CD4-positive, alpha-beta memory T cell (primary cell): ENCODE measurements around the gene CALN1. TPM values are rescaled to one million over a fixed set of nuclear protein-coding genes. Genes with fewer than 3 reads are reported as not detected.

Source experiments
- CTCF ChIA-PET: fragments of 350-600 bp; sonication (Branson Sonifier 250); formaldehyde crosslinking; loops from one replicate; lab custom pipeline; 2021; ENCODE audit warnings: inconsistent platforms; ENCODE audit not compliant: partially characterized antibody; lab: Charles Lee
- POLR2A ChIA-PET: fragments of 350-600 bp; sonication (Branson Sonifier 250); formaldehyde crosslinking; loops from one replicate; lab custom pipeline; 2021; ENCODE audit not compliant: partially characterized antibody; lab: Charles Lee
- DNase-seq, 5 donors: peaks; one replicate each; pipeline versions ENCODE4 v3.0.0 to v3.0.0-alpha.2; 2020 to 2022; ENCODE audit warnings: mixed read lengths in 1 of 5
- H3K27ac ChIP-seq: one replicate; pipeline ENCODE4 v1.7.0; 2013; ENCODE audit warnings: low read depth, low read length
- H3K27me3 ChIP-seq: 2 replicates; pipeline ENCODE4 v1.7.0; 2013; ENCODE audit warnings: mild to moderate bottlenecking, low read length, moderate library complexity; ENCODE audit not compliant: insufficient read depth
- H3K36me3 ChIP-seq: 2 replicates; pipeline ENCODE4 v1.7.0; 2013; ENCODE audit warnings: mild to moderate bottlenecking, low read length, moderate library complexity; ENCODE audit not compliant: insufficient read depth
- H3K4me1 ChIP-seq: 2 replicates; pipeline ENCODE4 v1.7.0; 2013; ENCODE audit warnings: mild to moderate bottlenecking, low read length, moderate library complexity; ENCODE audit not compliant: insufficient read depth
- H3K4me3 ChIP-seq, 2 donors: one replicate each; pipeline ENCODE4 v1.7.0; 2013; ENCODE audit warnings: low read length in 2 of 2, mild to moderate bottlenecking in 1 of 2
- H3K9me3 ChIP-seq, 2 donors: one replicate each; pipeline ENCODE4 v1.7.0; 2013; ENCODE audit warnings: low read length in 2 of 2, control low read depth in 1 of 2; ENCODE audit not compliant: control insufficient read depth in 1 of 2
- H3K27ac Mint-ChIP-seq, 7 donors: one replicate each; pipeline ENCODE4 v1.8.0; 2020 to 2021; ENCODE audit warnings: mixed read lengths in 7 of 7, mild to moderate bottlenecking in 6 of 7, inconsistent platforms in 3 of 7, moderate library complexity in 3 of 7
- H3K27me3 Mint-ChIP-seq, 2 donors: one replicate each; pipeline ENCODE4 v1.8.0; 2020 to 2021; ENCODE audit warnings: mixed read lengths in 2 of 2
- H3K36me3 Mint-ChIP-seq, 2 donors: one replicate each; pipeline ENCODE4 v1.8.0; 2020 to 2021; ENCODE audit warnings: mixed read lengths in 2 of 2, inconsistent platforms in 1 of 2, mild to moderate bottlenecking in 1 of 2
- H3K4me1 Mint-ChIP-seq, 4 donors: one replicate each; pipeline ENCODE4 v1.8.0; 2020 to 2021; ENCODE audit warnings: mixed read lengths in 4 of 4, mild to moderate bottlenecking in 1 of 4
- H3K4me3 Mint-ChIP-seq, 8 donors: one replicate each; pipeline ENCODE4 v1.8.0; 2020 to 2021; ENCODE audit warnings: mixed read lengths in 8 of 8, mild to moderate bottlenecking in 7 of 8, moderate library complexity in 6 of 8, inconsistent platforms in 3 of 8
- H3K9me3 Mint-ChIP-seq, 8 donors: one replicate each; pipeline ENCODE4 v1.8.0; 2020 to 2021; ENCODE audit warnings: mixed read lengths in 8 of 8, mild to moderate bottlenecking in 5 of 8, inconsistent platforms in 3 of 8, moderate library complexity in 1 of 8
- intact Hi-C: fragments of 100-400 bp; cut with micrococcal nuclease; formaldehyde crosslinking; loops from one replicate; pipeline ENCODE4 v1.15.1; 2023
- polyA plus RNA-seq, 2 donors: library from polyadenylated mRNA; unstranded; fragments of 300-500 nt; fragmentation: Illumina TruSeq; gene quantifications; one replicate each; pipeline ENCODE4 v1.2.3, GENCODE V29; 2021
- total RNA-seq, 2 experiments: library from RNA; stranded (reverse); gene quantifications; one replicate each; pipeline ENCODE4 v1.2.3, GENCODE V29; 2021

CALN1 gene
- total and polyA plus RNA-seq, 4 experiments from 2014 or later: not detected

DNA sequence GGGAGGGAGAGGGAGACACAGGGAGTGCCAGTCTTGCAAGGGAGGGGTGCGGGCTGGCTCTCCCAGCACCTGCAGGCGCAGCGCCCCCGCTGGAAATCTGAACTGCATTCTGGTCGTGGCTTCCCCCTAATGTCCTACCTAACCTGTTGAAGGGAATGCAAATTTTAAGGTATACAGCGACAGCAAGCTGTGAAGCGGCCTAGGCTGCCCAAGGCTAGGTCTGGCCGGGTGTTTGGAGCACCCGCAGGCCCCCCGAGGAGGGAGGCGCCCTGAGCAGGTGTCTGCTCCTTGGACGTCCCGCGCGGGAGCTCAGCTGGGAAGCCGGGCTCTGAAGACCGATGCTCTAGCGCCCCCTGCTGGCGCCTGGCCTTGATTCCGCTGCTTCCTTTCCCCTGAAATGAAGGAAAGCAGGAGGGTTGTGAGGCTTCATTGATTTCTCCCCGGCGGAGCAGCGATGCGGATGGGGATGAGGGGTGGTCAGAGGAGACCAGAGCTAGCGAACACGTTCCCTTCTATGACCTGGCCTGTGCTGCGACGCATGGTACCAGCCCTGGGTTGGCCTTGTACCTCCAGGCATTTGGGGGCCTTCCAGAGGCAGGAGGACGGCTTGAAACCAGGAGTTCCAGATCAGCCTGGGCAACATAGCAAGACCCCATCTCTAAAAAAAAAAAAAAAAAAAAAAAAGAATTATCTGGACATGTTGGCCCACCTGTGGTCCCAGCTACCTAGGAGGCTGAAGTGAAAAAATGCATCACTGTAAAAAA, 678.8 kb downstream of the CALN1 start:
- peak overlapping the region in 1 of 7 donors; percentile 60 for H3K27ac Mint-ChIP-seq
- peak; percentile 37 to 55 (median 46) for DNase-seq
- CTCF ChIA-PET: interaction anchor here (0.7 to 8.7 kb wide), 13 partner anchors 9 to 1820 kb away, joined by 3 to 52 read pairs (median 4); no protein-coding TSS in a partner anchor
- Histone ChIP-seq H3K4me3 (no peak overlapping the region), H3K4me1 (no peaks in the 10 kb centered on the region), H3K27ac (no peak overlapping the region), H3K27me3 (no peaks in the 10 kb centered on the region), H3K9me3 (no peaks in the 10 kb centered on the region), H3K36me3 (no peaks in the 10 kb centered on the region)
- H3K4me3 Mint-ChIP-seq: no peak overlapping the region
- POLR2A ChIA-PET: interaction anchor here (1.4 kb wide), 1 partner anchor 904 kb away, joined by 4 read pairs; no protein-coding TSS in a partner anchor
- intact Hi-C loops: no loop called here
- no peaks in the 10 kb centered on the region for H3K36me3 Mint-ChIP-seq
- H3K9me3 Mint-ChIP-seq: peaks cover 0 to 2% (median 0%) of the 10 kb centered on the region in 8 donors
- no peaks in the 10 kb centered on the region for H3K27me3 Mint-ChIP-seq
- H3K4me1 Mint-ChIP-seq: peaks cover 0 to 7% (median 2%) of the 10 kb centered on the region in 4 donors

DNA sequence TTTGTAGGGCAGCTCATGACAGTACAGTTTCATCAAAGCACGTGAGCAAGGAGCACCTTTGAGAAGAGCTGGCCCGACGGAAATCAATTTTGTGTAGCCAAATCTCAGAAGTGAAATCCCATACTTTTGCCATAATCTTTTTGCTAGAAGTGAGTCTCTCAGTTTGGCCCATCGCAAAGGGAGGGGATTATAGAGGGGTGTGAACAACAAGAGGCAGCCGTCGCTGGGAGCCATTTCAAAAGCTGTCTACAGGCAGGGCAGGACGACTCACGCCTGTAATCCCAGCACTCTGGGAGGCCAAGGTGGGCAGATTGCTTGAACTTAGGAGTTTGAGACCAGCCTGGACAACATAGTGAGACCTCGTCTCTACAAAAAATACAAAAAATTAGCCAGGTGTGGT, 680.4 kb downstream of the CALN1 start:
- Mint-ChIP-seq H3K27ac (peak overlapping the region in 1 of 7 donors; percentile 43), H3K36me3 (no peaks in the 10 kb centered on the region), H3K4me1 (peaks cover 0 to 7% (median 2%) of the 10 kb centered on the region in 4 donors), H3K27me3 (no peaks in the 10 kb centered on the region), H3K9me3 (peaks cover 0 to 5% (median 0%) of the 10 kb centered on the region in 8 donors), H3K4me3 (no peak overlapping the region)
- H3K4me1 ChIP-seq: no peaks in the 10 kb centered on the region
- DNase-seq: no peak
- no peaks in the 10 kb centered on the region for H3K9me3 ChIP-seq
- H3K36me3 ChIP-seq: no peaks in the 10 kb centered on the region
- intact Hi-C loops: no loop called here
- H3K4me3 ChIP-seq: no peak overlapping the region
- H3K27ac ChIP-seq: no peak overlapping the region
- POLR2A ChIA-PET: no interaction called here
- H3K27me3 ChIP-seq: no peaks in the 10 kb centered on the region
- CTCF ChIA-PET: interaction anchor here (1.3 to 8.7 kb wide), 5 partner anchors 9 to 902 kb away, joined by 3 to 52 read pairs (median 4); no protein-coding TSS in a partner anchor
